Measurements from ENCODE around the gene ELL2. TPM values are rescaled to one million over a fixed set of nuclear protein-coding genes. Genes with fewer than 3 reads are reported as not detected.
A peak's percentile ranks its signal among the peaks of the same experiment; 100 is the strongest.

Gene ELL2
- total RNA-seq, 1 donor from 2014 or later: 103 TPM

- intact Hi-C loops (cut with micrococcal nuclease): no loop called here
- Mint-ChIP-seq H3K27ac (no peak overlapping the region), H3K4me3 (no peak overlapping the region), H3K9me3 (no peaks in the 10 kb centered on the region), H3K27me3 (no peaks in the 10 kb centered on the region), H3K36me3 (ENCODE audit: low read depth) (peaks cover 52% of the 10 kb centered on the region), H3K4me1 (peaks cover 9% of the 10 kb centered on the region)
- DNase-seq: peak; percentile 38
Observed at GRCh38 chr5:95895771-95896170, 65.9 kb downstream of the ELL2 start.

- Mint-ChIP-seq H3K27ac (no peak overlapping the region), H3K36me3 (ENCODE audit: low read depth) (peaks cover 54% of the 10 kb centered on the region), H3K27me3 (no peaks in the 10 kb centered on the region), H3K4me3 (no peak overlapping the region), H3K9me3 (no peaks in the 10 kb centered on the region), H3K4me1 (peaks cover 9% of the 10 kb centered on the region)
- DNase-seq: peak; percentile 45
- intact Hi-C loops (cut with micrococcal nuclease): no loop called here
Observed at GRCh38 chr5:95895251-95895650, 66.4 kb downstream of the ELL2 start.

GRCh38 chr5:95892784-95893354, 68.8 kb downstream of the ELL2 start:
- Mint-ChIP-seq H3K27ac (no peak overlapping the region), H3K4me1 (peaks cover 16% of the 10 kb centered on the region), H3K9me3 (no peaks in the 10 kb centered on the region), H3K36me3 (ENCODE audit: low read depth) (peaks cover 44% of the 10 kb centered on the region), H3K27me3 (no peaks in the 10 kb centered on the region), H3K4me3 (no peak overlapping the region)
- intact Hi-C loops (cut with micrococcal nuclease): loop anchor here (1.0 to 5.0 kb wide), 2 partner anchors 64 to 443 kb away; no protein-coding TSS in a partner anchor
- DNase-seq: peak; percentile 82

GRCh38 chr5:95891499-95891898, 70.2 kb downstream of the ELL2 start:
- peaks cover 46% of the 10 kb centered on the region for H3K36me3 Mint-ChIP-seq (ENCODE audit: low read depth)
- H3K27me3 Mint-ChIP-seq: no peaks in the 10 kb centered on the region
- intact Hi-C loops (cut with micrococcal nuclease): loop anchor here (5.0 kb wide), 1 partner anchor 66 kb away; no protein-coding TSS in a partner anchor
- no peaks in the 10 kb centered on the region for H3K9me3 Mint-ChIP-seq
- H3K4me1 Mint-ChIP-seq: peaks cover 15% of the 10 kb centered on the region
- DNase-seq: peak; percentile 33
- no peak overlapping the region for H3K27ac Mint-ChIP-seq
- no peak overlapping the region for H3K4me3 Mint-ChIP-seq

- H3K4me3 Mint-ChIP-seq: no peak overlapping the region
- H3K27me3 Mint-ChIP-seq: no peaks in the 10 kb centered on the region
- H3K36me3 Mint-ChIP-seq (ENCODE audit: low read depth): peaks cover 42% of the 10 kb centered on the region
- H3K27ac Mint-ChIP-seq: no peak overlapping the region
- no peaks in the 10 kb centered on the region for H3K9me3 Mint-ChIP-seq
- H3K4me1 Mint-ChIP-seq: peaks cover 13% of the 10 kb centered on the region
- intact Hi-C loops (cut with micrococcal nuclease): no loop called here
- no peak for DNase-seq
Observed at GRCh38 chr5:95889076-95889475, 72.6 kb downstream of the ELL2 start.

- DNase-seq: peak; percentile 18
- no peaks in the 10 kb centered on the region for H3K27me3 Mint-ChIP-seq
- peaks cover 3% of the 10 kb centered on the region for H3K9me3 Mint-ChIP-seq
- H3K27ac Mint-ChIP-seq: no peak overlapping the region
- peaks cover 49% of the 10 kb centered on the region for H3K36me3 Mint-ChIP-seq (ENCODE audit: low read depth)
- H3K4me3 Mint-ChIP-seq: no peak overlapping the region
- intact Hi-C loops (cut with micrococcal nuclease): no loop called here
- H3K4me1 Mint-ChIP-seq: peaks cover 16% of the 10 kb centered on the region
Observed at GRCh38 chr5:95887977-95888376, 73.7 kb downstream of the ELL2 start.

- peak; percentile 48 for DNase-seq
- Mint-ChIP-seq H3K9me3 (peaks cover 3% of the 10 kb centered on the region), H3K4me1 (peaks cover 16% of the 10 kb centered on the region), H3K4me3 (no peak overlapping the region), H3K27ac (no peak overlapping the region), H3K36me3 (ENCODE audit: low read depth) (peaks cover 46% of the 10 kb centered on the region), H3K27me3 (no peaks in the 10 kb centered on the region)
- intact Hi-C loops (cut with micrococcal nuclease): no loop called here
Observed at GRCh38 chr5:95886340-95887044, 75.2 kb downstream of the ELL2 start.

GRCh38 chr5:95884511-95884910, 77.1 kb downstream of the ELL2 start:
- Mint-ChIP-seq H3K27ac (no peak overlapping the region), H3K4me3 (no peak overlapping the region), H3K27me3 (no peaks in the 10 kb centered on the region), H3K9me3 (peaks cover 3% of the 10 kb centered on the region), H3K4me1 (peaks cover 16% of the 10 kb centered on the region), H3K36me3 (ENCODE audit: low read depth) (peaks cover 33% of the 10 kb centered on the region)
- intact Hi-C loops (cut with micrococcal nuclease): no loop called here
- DNase-seq: peak; percentile 24

- intact Hi-C loops (cut with micrococcal nuclease): no loop called here
- H3K27ac Mint-ChIP-seq: no peak overlapping the region
Observed at GRCh38 chr5:95884017-95884325, 77.7 kb downstream of the ELL2 start.

GRCh38 chr5:95883185-95884016, 78.2 kb downstream of the ELL2 start:
- intact Hi-C loops (cut with micrococcal nuclease): no loop called here
- Mint-ChIP-seq H3K4me1 (peaks cover 9% of the 10 kb centered on the region), H3K4me3 (no peak overlapping the region), H3K36me3 (ENCODE audit: low read depth) (peaks cover 29% of the 10 kb centered on the region), H3K9me3 (peaks cover 3% of the 10 kb centered on the region), H3K27me3 (no peaks in the 10 kb centered on the region), H3K27ac (no peak overlapping the region)
- peak; percentile 32 for DNase-seq

More at GRCh38 chr5:95884017-95884325, 77.7 kb downstream of the ELL2 start:
- DNase-seq: peak; percentile 46
- H3K4me1 Mint-ChIP-seq: peaks cover 13% of the 10 kb centered on the region
- peaks cover 3% of the 10 kb centered on the region for H3K9me3 Mint-ChIP-seq
- no peaks in the 10 kb centered on the region for H3K27me3 Mint-ChIP-seq
- H3K36me3 Mint-ChIP-seq (ENCODE audit: low read depth): peaks cover 29% of the 10 kb centered on the region
- no peak overlapping the region for H3K4me3 Mint-ChIP-seq

- Mint-ChIP-seq H3K36me3 (ENCODE audit: low read depth) (peaks cover 20% of the 10 kb centered on the region), H3K4me3 (no peak overlapping the region), H3K9me3 (peaks cover 3% of the 10 kb centered on the region), H3K27me3 (no peaks in the 10 kb centered on the region), H3K27ac (no peak overlapping the region), H3K4me1 (peaks cover 10% of the 10 kb centered on the region)
- intact Hi-C loops (cut with micrococcal nuclease): no loop called here
- DNase-seq: peak; percentile 51
Observed at GRCh38 chr5:95881833-95882232, 79.8 kb downstream of the ELL2 start.

GRCh38 chr5:95880081-95880926, 81.3 kb downstream of the ELL2 start:
- no peak overlapping the region for H3K4me3 Mint-ChIP-seq
- no peaks in the 10 kb centered on the region for H3K27me3 Mint-ChIP-seq
- intact Hi-C loops (cut with micrococcal nuclease): no loop called here
- H3K36me3 Mint-ChIP-seq (ENCODE audit: low read depth): peaks cover 10% of the 10 kb centered on the region
- no peak overlapping the region for H3K27ac Mint-ChIP-seq
- peaks cover 10% of the 10 kb centered on the region for H3K4me1 Mint-ChIP-seq
- peaks cover 3% of the 10 kb centered on the region for H3K9me3 Mint-ChIP-seq
- DNase-seq: peak; percentile 47

GRCh38 chr5:95879661-95880060, 82.0 kb downstream of the ELL2 start:
- peaks cover 10% of the 10 kb centered on the region for H3K4me1 Mint-ChIP-seq
- intact Hi-C loops (cut with micrococcal nuclease): no loop called here
- no peaks in the 10 kb centered on the region for H3K27me3 Mint-ChIP-seq
- peak; percentile 49 for DNase-seq
- no peak overlapping the region for H3K27ac Mint-ChIP-seq
- H3K9me3 Mint-ChIP-seq: peaks cover 3% of the 10 kb centered on the region
- no peak overlapping the region for H3K4me3 Mint-ChIP-seq
- peaks cover 8% of the 10 kb centered on the region for H3K36me3 Mint-ChIP-seq (ENCODE audit: low read depth)
